Articular chondrocyte of knee joint (primary cell): ENCODE measurements around the gene AKNA. TPM values are rescaled to one million over a fixed set of nuclear protein-coding genes. Genes with fewer than 3 reads are reported as not detected.

Source experiments
- total RNA-seq: library from RNA; depleted of rRNA; stranded (reverse); fragments of >200 nt; gene quantifications from 2 replicates; pipeline ENCODE4 v1.2.3, GENCODE V29; 2012

AKNA gene, protein sequence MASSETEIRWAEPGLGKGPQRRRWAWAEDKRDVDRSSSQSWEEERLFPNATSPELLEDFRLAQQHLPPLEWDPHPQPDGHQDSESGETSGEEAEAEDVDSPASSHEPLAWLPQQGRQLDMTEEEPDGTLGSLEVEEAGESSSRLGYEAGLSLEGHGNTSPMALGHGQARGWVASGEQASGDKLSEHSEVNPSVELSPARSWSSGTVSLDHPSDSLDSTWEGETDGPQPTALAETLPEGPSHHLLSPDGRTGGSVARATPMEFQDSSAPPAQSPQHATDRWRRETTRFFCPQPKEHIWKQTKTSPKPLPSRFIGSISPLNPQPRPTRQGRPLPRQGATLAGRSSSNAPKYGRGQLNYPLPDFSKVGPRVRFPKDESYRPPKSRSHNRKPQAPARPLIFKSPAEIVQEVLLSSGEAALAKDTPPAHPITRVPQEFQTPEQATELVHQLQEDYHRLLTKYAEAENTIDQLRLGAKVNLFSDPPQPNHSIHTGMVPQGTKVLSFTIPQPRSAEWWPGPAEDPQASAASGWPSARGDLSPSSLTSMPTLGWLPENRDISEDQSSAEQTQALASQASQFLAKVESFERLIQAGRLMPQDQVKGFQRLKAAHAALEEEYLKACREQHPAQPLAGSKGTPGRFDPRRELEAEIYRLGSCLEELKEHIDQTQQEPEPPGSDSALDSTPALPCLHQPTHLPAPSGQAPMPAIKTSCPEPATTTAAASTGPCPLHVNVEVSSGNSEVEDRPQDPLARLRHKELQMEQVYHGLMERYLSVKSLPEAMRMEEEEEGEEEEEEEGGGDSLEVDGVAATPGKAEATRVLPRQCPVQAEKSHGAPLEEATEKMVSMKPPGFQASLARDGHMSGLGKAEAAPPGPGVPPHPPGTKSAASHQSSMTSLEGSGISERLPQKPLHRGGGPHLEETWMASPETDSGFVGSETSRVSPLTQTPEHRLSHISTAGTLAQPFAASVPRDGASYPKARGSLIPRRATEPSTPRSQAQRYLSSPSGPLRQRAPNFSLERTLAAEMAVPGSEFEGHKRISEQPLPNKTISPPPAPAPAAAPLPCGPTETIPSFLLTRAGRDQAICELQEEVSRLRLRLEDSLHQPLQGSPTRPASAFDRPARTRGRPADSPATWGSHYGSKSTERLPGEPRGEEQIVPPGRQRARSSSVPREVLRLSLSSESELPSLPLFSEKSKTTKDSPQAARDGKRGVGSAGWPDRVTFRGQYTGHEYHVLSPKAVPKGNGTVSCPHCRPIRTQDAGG (N-terminal part only)
- 11.9 and 13.3 TPM in 2 replicates for total RNA-seq

DNA sequence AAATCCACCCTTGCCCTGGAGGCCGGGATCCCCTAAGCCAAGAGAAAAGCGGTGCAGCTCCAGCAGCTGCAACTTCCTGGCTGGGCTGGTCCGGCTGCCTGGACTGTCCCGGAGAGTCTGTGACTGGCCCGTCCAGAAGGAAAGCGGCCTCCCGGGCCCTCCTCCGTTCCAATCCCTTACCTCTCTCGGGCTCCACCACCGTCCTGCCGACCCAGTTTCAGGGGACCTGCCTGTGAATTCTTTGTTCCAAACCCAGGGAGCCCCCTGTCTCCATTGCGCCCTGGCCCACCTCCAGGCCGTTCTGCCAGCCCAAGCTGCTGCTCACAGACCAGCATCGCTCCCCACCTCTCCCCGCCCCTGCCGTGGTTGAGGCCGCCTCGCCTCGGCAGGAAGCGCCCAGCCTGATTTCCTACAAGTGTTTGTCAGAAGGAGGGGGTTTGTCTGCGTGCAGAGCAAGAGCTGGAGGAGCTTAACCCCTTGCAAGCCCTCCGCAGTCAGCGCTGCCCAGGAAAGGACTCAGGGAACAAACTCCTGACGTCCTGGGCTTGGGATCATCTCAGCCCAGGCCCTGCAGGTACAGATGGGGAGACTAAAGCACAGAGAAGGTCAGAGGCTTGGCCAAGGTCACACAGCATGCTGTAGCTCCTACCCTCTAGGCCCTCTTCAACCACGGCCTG lies at the start of gene AKNA:
TSS of gene AKNA (minus strand) at position 303 of the 677 bp plus-strand sequence. CDS start 6,649 bp downstream, outside the sequence.

DNA sequence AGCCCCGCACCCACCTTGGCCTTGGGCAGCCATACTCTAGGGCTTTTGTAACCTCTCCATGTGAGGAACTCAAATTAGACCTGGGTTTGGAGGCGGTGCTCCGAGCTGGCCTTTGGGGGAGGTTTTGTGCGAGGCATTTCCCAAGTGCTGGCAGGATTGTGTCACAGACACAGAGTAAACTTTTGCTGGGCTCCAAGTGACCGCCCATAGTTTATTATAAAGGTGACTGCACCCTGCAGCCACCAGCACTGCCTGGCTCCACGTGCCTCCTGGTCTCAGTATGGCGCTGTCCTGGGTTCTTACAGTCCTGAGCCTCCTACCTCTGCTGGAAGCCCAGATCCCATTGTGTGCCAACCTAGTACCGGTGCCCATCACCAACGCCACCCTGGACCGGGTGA lies 58.2 kb downstream of the AKNA start, which contains the start of gene ORM2:
TSS of gene ORM2 (plus strand) at position 245 of the 398 bp plus-strand sequence. CDS start at position 281, 36 bp downstream.

DNA sequence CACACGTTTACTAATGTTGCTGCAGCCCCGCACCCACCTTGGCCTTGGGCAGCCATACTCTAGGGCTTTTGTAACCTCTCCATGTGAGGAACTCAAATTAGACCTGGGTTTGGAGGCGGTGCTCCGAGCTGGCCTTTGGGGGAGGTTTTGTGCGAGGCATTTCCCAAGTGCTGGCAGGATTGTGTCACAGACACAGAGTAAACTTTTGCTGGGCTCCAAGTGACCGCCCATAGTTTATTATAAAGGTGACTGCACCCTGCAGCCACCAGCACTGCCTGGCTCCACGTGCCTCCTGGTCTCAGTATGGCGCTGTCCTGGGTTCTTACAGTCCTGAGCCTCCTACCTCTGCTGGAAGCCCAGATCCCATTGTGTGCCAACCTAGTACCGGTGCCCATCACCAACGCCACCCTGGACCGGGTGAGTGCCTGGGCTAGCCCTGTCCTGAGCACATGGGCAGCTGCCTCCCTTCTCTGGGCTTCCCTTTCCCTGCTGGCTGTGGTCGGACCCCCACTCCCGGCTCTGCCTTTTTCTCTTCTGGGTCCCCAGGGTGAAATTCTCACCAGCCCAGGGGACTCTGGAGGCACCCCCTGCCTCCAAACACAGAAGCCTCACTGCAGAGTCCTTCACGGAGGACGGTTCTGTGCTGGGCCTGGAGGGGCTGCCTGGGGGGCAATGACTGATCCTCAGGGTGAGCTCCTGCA lies 64.8 kb downstream of the AKNA start, which contains the start of gene ORM1:
TSS of gene ORM1 (plus strand) at position 268 of the 701 bp plus-strand sequence. CDS start at position 304, 36 bp downstream.

Other genes starting within 250 kb of the AKNA start
- 14.5 and 21.2 TPM in 2 replicates for gene COL27A1, start 232.4 kb downstream of the AKNA start, total RNA-seq
- gene ORM1, start 64.9 kb downstream of the AKNA start, total RNA-seq = not detected in 2 replicates
- gene ORM2, start 58.1 kb downstream of the AKNA start, total RNA-seq = not detected in 2 replicates
- 2.8 and 4.2 TPM in 2 replicates for gene WHRN, start 117.5 kb upstream of the AKNA start, total RNA-seq
- 84.4 and 104 TPM in 2 replicates for gene ATP6V1G1, start 199.8 kb upstream of the AKNA start, total RNA-seq
- gene TMEM268, start 223.3 kb upstream of the AKNA start, total RNA-seq = 7.6 and 9.4 TPM in 2 replicates